Measurements from ENCODE around the gene MYBPC2.
"Not testable (repeated sequence)": the region's sequence is repeated elsewhere in the genome, so short reads cannot be mapped to it uniquely, and the experiment has no call there.

Gene MYBPC2

DNA sequence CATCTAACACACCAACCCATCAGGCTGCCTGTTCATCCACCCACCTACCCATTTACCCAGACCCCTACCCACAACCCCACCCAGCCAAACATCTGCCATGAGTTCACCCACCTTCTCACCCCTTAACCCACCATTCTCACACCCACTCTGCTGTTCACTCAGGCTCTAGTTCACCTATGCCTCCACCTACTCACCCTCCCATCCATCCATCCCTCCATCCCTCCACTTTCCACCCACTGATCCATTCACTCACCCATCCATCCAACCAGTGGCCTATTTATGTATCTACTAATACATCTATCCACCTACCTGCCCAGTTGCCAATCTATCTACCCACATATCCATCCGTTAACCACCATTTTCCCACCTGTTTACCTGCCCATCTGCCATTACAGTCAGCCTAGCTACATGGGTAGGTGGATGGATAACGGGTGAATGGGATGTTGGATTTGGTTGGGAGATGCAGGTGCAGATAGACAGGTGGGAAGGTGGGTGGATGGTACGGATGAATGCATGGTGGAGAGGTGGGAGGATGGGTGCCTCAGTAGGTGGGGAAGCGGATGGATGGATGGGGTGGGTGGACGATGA, 5.3 kb downstream of the MYBPC2 start:
- TF ChIP-seq CTCF (IDR thresholded peaks at IDR 0.05; ENCODE audit: low read depth, low read length): no peak
- no peak overlapping the region for H3K4me3 ChIP-seq (replicated peaks in 1 of 2; ENCODE audit: low read depth in 2 of 2, low read length in 2 of 2)
- no peak for DNase-seq (ENCODE audit: low read depth in 2 of 2)

DNA sequence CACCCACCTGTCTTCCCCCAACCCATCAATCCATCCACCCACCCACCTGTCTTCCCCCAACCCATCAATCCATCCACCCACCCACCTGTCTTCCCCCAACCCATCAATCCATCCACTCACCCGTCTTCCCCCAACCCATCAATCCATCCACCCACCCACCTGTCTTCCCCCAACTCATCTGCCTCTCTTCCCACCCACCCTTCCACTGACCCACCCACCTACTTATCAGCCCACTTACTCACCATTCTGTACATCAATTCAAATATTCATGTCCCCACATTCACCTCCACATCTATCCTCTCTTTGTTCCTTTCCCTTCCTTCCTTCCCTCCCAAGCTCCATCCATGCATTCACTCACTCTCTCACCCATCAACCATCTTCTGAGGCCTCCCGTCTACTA, 6.4 kb downstream of the MYBPC2 start:
- DNase-seq (ENCODE audit: low read depth in 2 of 2); H3K4me3 ChIP-seq (replicated peaks in 1 of 2; ENCODE audit: low read depth in 2 of 2, low read length in 2 of 2): not testable (repeated sequence)

DNA sequence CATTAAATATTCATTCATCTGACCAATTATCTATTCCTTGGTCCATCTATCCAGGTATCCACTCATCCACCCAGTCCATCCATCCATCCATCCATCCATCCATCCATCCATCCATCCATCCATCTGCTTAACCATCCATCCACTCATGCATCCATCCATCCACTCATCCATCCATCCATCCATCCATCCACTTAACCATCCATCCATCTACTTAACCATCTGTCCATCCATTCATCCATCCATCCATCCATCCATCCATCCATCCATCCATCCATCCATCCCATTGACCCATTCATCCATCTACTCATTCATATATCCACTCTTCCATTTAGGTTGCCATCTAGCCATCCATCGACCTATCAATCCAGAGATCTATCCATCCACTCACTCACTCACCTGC, 11.4 kb downstream of the MYBPC2 start:
- DNase-seq (ENCODE audit: low read depth in 2 of 2): no peak
- no peak overlapping the region for H3K4me3 ChIP-seq (replicated peaks in 1 of 2; ENCODE audit: low read depth in 2 of 2, low read length in 2 of 2)
- TF ChIP-seq CTCF (IDR thresholded peaks at IDR 0.05; ENCODE audit: low read depth, low read length): no peak

DNA sequence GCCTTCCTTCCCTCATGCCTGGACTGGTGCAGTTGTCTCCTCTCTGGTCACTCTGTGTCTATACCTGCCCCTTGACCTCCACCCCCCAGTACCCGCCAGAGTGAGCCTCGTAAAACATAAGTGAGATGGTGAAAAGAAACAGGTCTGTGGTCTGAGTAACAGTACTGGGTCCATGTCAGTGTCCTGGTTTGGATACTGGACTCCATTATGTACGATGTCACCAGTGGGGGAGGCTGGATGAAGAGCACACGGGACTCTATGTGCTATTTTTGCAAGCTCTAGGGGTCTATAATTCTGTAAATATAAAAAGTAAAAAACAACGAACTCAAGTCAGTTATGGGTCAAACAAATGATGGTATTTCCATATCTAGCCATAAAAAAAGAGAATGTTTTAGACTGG, 14.4 kb downstream of the MYBPC2 start:
- no peak for DNase-seq (ENCODE audit: low read depth in 2 of 2)
- H3K4me3 ChIP-seq (replicated peaks in 1 of 2; ENCODE audit: low read depth in 2 of 2, low read length in 2 of 2): no peak overlapping the region
- no peak for TF ChIP-seq CTCF (IDR thresholded peaks at IDR 0.05; ENCODE audit: low read depth, low read length)

DNA sequence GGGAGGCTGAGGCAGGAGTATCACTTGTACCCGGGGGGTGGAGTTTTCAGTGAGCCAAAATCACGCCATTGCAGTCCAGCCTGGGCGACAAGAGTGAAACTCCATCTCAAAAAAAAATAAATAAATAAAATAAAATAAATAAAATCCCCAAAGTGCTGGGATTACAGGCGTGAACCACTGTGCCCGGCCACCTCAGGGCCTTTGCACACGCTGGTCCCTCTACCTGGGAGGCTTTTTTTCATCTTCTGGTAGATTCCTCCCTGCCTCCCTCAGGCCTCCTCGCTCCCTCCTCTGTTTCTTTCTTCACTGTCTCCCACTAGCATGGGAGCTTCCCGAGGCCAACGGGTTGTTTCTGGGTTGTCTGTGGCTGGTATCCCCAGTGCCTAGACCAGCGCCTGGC, 15.1 kb downstream of the MYBPC2 start:
- DNase-seq (ENCODE audit: low read depth in 2 of 2): no peak

DNA sequence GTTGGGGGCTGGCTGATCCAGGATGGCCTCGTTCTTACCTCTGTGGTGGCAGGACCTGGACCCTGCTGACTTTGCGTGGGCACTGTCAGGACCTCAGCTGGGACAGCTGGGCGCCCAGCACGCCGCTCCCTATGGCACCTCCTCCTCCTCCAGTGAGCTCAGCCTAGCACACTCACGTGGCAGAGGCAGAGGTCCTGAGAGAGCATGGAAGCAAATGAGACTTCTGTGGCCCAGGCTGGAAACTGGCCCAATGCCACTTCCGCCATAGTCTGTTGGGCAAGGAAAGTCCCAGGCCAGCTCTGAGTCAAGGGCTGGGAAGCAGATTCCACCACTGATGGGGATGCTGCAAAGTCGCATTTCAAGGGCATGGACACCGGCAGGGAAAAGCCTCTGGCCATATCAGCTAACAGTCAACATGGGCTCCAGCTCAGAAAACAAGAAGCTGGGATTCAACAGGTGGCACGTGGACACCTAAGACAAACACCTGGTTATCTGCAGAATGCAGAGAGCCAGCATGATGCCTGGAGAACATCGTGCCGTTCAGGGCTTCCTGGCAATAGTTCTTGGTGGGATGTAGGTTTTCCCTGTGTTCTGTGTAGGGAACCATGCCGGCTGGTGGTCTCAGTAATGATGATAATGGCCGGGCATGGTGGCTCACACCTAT, 16.7 kb downstream of the MYBPC2 start:
- peak in 1 of 2 donors; percentile 14 for DNase-seq (ENCODE audit: low read depth in 2 of 2)
- TF ChIP-seq CTCF (IDR thresholded peaks at IDR 0.05; ENCODE audit: low read depth, low read length): no peak
- no peak overlapping the region for H3K4me3 ChIP-seq (replicated peaks in 1 of 2; ENCODE audit: low read depth in 2 of 2, low read length in 2 of 2)

More for the DNA sequence above, 15.1 kb downstream of the MYBPC2 start:
- H3K4me3 ChIP-seq (replicated peaks in 1 of 2; ENCODE audit: low read depth in 2 of 2, low read length in 2 of 2): no peak overlapping the region
- TF ChIP-seq CTCF (IDR thresholded peaks at IDR 0.05; ENCODE audit: low read depth, low read length): no peak

DNA sequence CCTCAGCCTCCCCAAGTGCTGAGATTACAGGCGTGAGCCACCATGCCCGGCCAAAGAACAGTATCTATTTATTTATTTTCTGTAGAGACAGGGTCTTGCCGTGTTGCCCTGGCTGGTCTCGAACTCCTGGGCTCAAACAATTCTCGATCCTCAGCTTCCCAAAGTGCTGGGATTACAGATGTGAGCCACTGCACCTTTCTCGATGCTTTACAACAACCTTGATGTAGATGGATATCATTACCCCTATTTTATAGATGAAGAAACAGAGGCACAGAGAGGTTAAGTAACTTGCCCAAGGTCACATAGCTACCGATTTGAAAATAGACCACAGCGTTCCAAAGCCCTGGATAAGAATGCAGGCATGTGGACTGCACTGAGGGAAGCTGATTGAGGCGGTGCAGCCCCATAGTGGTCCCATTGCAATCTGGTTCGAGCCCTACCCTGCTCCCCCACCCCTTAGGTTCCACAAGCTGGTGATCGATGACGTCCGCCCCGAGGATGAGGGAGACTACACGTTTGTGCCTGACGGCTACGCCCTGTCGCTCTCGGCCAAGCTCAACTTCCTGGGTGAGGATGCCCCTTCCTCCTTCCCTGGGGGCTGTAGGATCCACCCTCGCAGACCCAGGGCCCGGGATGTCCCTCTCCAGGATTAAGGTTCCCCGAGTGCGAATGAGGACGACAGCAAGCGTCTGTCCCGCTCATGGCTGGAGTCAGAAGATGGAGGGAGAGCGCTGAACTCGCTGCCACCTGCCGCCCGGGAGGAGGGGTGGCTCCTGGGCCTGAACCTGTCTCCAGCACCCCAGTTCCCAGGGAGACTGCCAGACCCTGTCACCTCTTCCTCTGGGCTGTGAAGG, 17.9 kb downstream of the MYBPC2 start:
- TF ChIP-seq CTCF (IDR thresholded peaks at IDR 0.05; ENCODE audit: low read depth, low read length): no peak
- no peak overlapping the region for H3K4me3 ChIP-seq (replicated peaks in 1 of 2; ENCODE audit: low read depth in 2 of 2, low read length in 2 of 2)
- DNase-seq (ENCODE audit: low read depth in 2 of 2): no peak
